H9 (cell line): ENCODE results near the gene FGD5. TPM values are rescaled to one million over a fixed set of nuclear protein-coding genes. Genes with fewer than 3 reads are reported as not detected.

Experiments
- DNase-seq: peaks from one replicate; pipeline ENCODE4 v3.0.0-alpha.2; 2017
- H2AFZ ChIP-seq: one replicate; pipeline ENCODE4 v1.6.1; 2013; ENCODE audit warnings: mild to moderate bottlenecking, low read length, control low read depth, moderate library complexity
- H2AK5ac ChIP-seq: 2 replicates; pipeline ENCODE4 v1.6.1; 2013; ENCODE audit warnings: low read length, control low read depth, mixed read lengths; ENCODE audit not compliant: insufficient read length
- H2BK120ac ChIP-seq: one replicate; pipeline ENCODE4 v1.6.1; 2013; ENCODE audit warnings: low read depth, mild to moderate bottlenecking, low read length, control low read depth, inconsistent platforms; ENCODE audit not compliant: poor library complexity, severe bottlenecking
- H2BK12ac ChIP-seq: 2 replicates; pipeline ENCODE4 v1.6.1; 2013; ENCODE audit warnings: low read length, control low read depth, mixed read lengths, low read depth; ENCODE audit not compliant: insufficient read length
- H2BK15ac ChIP-seq: 2 replicates; pipeline ENCODE4 v1.6.1; 2013; ENCODE audit warnings: low read depth, low read length, control low read depth
- H2BK20ac ChIP-seq: one replicate; pipeline ENCODE4 v1.6.1; 2013; ENCODE audit warnings: low read depth, mild to moderate bottlenecking, low read length, control low read depth, inconsistent platforms; ENCODE audit not compliant: poor library complexity, severe bottlenecking
- H2BK5ac ChIP-seq: 2 replicates; pipeline ENCODE4 v1.6.1; 2013; ENCODE audit warnings: low read length, control low read depth, mixed read lengths; ENCODE audit not compliant: insufficient read length
- H3K14ac ChIP-seq: 2 replicates; pipeline ENCODE4 v1.6.1; 2013; ENCODE audit warnings: low read length, control low read depth; ENCODE audit not compliant: insufficient read depth
- H3K18ac ChIP-seq: 2 replicates; pipeline ENCODE4 v1.6.1; 2013; ENCODE audit warnings: low read depth, mild to moderate bottlenecking, mixed read lengths, low read length, control low read depth; ENCODE audit not compliant: insufficient read length
- H3K23ac ChIP-seq: 2 replicates; pipeline ENCODE4 v1.6.1; 2013; ENCODE audit warnings: low read length, control low read depth, mixed read lengths, low read depth; ENCODE audit not compliant: insufficient read length
- H3K23me2 ChIP-seq: 2 replicates; pipeline ENCODE4 v1.6.1; 2013; ENCODE audit warnings: low read depth, mild to moderate bottlenecking, mixed read lengths, low read length, control low read depth; ENCODE audit not compliant: insufficient read length, poor library complexity, severe bottlenecking
- H3K27ac ChIP-seq: 2 replicates; pipeline ENCODE4 v1.5.1; 2013; ENCODE audit warnings: low read length, control low read depth, mixed read lengths, low read depth; ENCODE audit not compliant: insufficient read length
- H3K27me3 ChIP-seq: 2 replicates; pipeline ENCODE4 v1.6.1; 2013; ENCODE audit warnings: low read length, control low read depth, inconsistent platforms; ENCODE audit not compliant: insufficient read depth
- H3K4ac ChIP-seq: 2 replicates; pipeline ENCODE4 v1.6.1; 2013; ENCODE audit warnings: low read depth, mild to moderate bottlenecking, control low read depth, inconsistent platforms, low read length, moderate library complexity
- H3K4me1 ChIP-seq: 2 replicates; pipeline ENCODE4 v1.6.1; 2013; ENCODE audit warnings: low read length, control low read depth, inconsistent platforms; ENCODE audit not compliant: insufficient read depth
- H3K4me2 ChIP-seq: 2 replicates; pipeline ENCODE4 v1.6.1; 2013; ENCODE audit warnings: low read length, control low read depth, mixed read lengths; ENCODE audit not compliant: insufficient read length, insufficient read depth
- H3K56ac ChIP-seq: 2 replicates; pipeline ENCODE4 v1.6.1; 2013; ENCODE audit warnings: low read depth, mild to moderate bottlenecking, mixed read lengths, low read length, control low read depth; ENCODE audit not compliant: insufficient read length
- H3K79me1 ChIP-seq: 2 replicates; pipeline ENCODE4 v1.6.1; 2013; ENCODE audit warnings: low read depth, mild to moderate bottlenecking, moderate library complexity, low read length, control low read depth, inconsistent platforms; ENCODE audit not compliant: insufficient read depth, poor library complexity, severe bottlenecking
- H3K79me2 ChIP-seq: 2 replicates; pipeline ENCODE4 v1.6.1; 2013; ENCODE audit warnings: low read length, control low read depth, inconsistent platforms; ENCODE audit not compliant: insufficient read depth
- H3K9ac ChIP-seq: 2 replicates; pipeline ENCODE4 v1.6.1; 2013; ENCODE audit warnings: low read length, control low read depth, mixed read lengths; ENCODE audit not compliant: insufficient read length; ENCODE audit errors: extremely low read depth
- H3K9me3 ChIP-seq: one replicate; pipeline ENCODE4 v1.6.1; 2013; ENCODE audit warnings: low read depth, low read length, inconsistent platforms; ENCODE audit not compliant: control insufficient read depth
- H3T11ph ChIP-seq: one replicate; pipeline ENCODE4 v1.6.1; 2013; ENCODE audit warnings: mild to moderate bottlenecking, low read length, control low read depth, inconsistent platforms
- H4K20me1 ChIP-seq: one replicate; pipeline ENCODE4 v1.6.1; 2013; ENCODE audit not compliant: control insufficient read depth, insufficient read length, insufficient read depth
- H4K5ac ChIP-seq: 2 replicates; pipeline ENCODE4 v1.6.1; 2013; ENCODE audit warnings: low read depth, mild to moderate bottlenecking, mixed read lengths, low read length, control low read depth; ENCODE audit not compliant: insufficient read length
- H4K8ac ChIP-seq: replicated peaks from 2 replicates; pipeline ENCODE4 v1.6.1; 2013; ENCODE audit warnings: low read length, control low read depth, mixed read lengths, low read depth; ENCODE audit not compliant: insufficient read length
- H4K91ac ChIP-seq: 2 replicates; pipeline ENCODE4 v1.6.1; 2013; ENCODE audit warnings: low read depth, mild to moderate bottlenecking, moderate library complexity, mixed read lengths, low read length, control low read depth; ENCODE audit not compliant: insufficient read length
- H3K27ac Mint-ChIP-seq, 3 experiments: 2 replicates in 2 of 3; 3 replicates in 1 of 3; pipeline ENCODE4 v1.8.0; 2020 to 2021; ENCODE audit warnings: mixed read lengths in 3 of 3, mild to moderate bottlenecking in 1 of 3, moderate library complexity in 1 of 3
- H3K27me3 Mint-ChIP-seq: 2 replicates; pipeline ENCODE4 v1.8.0; 2021; ENCODE audit warnings: low read depth, mild to moderate bottlenecking, moderate library complexity, mixed read lengths
- H3K36me3 Mint-ChIP-seq, 3 experiments: 2 replicates in 2 of 3; 3 replicates in 1 of 3; pipeline ENCODE4 v1.8.0; 2020 to 2021; ENCODE audit warnings: low read depth in 3 of 3, mixed read lengths in 3 of 3; ENCODE audit not compliant: insufficient read depth in 1 of 3
- H3K4me1 Mint-ChIP-seq, 2 experiments: 2 replicates each; pipeline ENCODE4 v1.8.0; 2020; ENCODE audit warnings: mixed read lengths in 2 of 2
- H3K4me3 Mint-ChIP-seq, 2 experiments: 2 replicates in 1 of 2; 3 replicates in 1 of 2; pipeline ENCODE4 v1.8.0; 2020 to 2021; ENCODE audit warnings: mild to moderate bottlenecking in 2 of 2, mixed read lengths in 2 of 2, moderate library complexity in 1 of 2
- H3K9me3 Mint-ChIP-seq, 2 experiments: 2 replicates in 1 of 2; 3 replicates in 1 of 2; pipeline ENCODE4 v1.8.0; 2020; ENCODE audit warnings: mild to moderate bottlenecking in 2 of 2, mixed read lengths in 2 of 2, moderate library complexity in 1 of 2
- CTCF ChIP-seq: fragments of 200-600 bp; sonication (generic); conservative IDR thresholded peaks from 3 replicates; pipeline ENCODE4 v1.8.0; 2021; ENCODE audit warnings: antibody characterized with exemption, mild to moderate bottlenecking
- WGBS: extraction: QIAGEN DNeasy Blood & Tissue Kit; methylation state at CpG from one replicate; pipeline ENCODE4 v1.1.7; 2013; ENCODE audit warnings: missing lambda C conversion rate, low lambda C conversion rate, mixed read lengths; ENCODE audit not compliant: insufficient read length; ENCODE audit errors: extremely low coverage; 5-methylcytosine and 5-hydroxymethylcytosine counted together
- total RNA-seq: library from RNA; stranded (reverse); gene quantifications from 2 replicates; pipeline ENCODE4 v1.2.1, GENCODE V29; 2021

Gene FGD5
- total RNA-seq, 1 experiment from 2014 or later, result 7.8 TPM

- Histone ChIP-seq H2AFZ (no peak overlapping the region), H3K18ac (no peak overlapping the region), H3K4ac (no peak overlapping the region), H3T11ph (no peak overlapping the region), H3K4me2 (no peak overlapping the region), H3K79me1 (no peaks in the 10 kb centered on the region), H3K23me2 (no peaks in the 10 kb centered on the region), H3K9ac (no peak overlapping the region), H4K5ac (no peak overlapping the region), H4K8ac (no peak overlapping the region), H3K14ac (no peak overlapping the region), H4K20me1 (no peaks in the 10 kb centered on the region), H3K27ac (no peak overlapping the region), H2BK120ac (no peak overlapping the region), H2BK20ac (no peak overlapping the region), H3K79me2 (no peaks in the 10 kb centered on the region), H2AK5ac (no peak overlapping the region), H3K9me3 (no peaks in the 10 kb centered on the region), H3K4me1 (no peaks in the 10 kb centered on the region), H3K56ac (no peak overlapping the region), H4K91ac (no peak overlapping the region), H2BK12ac (no peak overlapping the region), H3K27me3 (no peaks in the 10 kb centered on the region), H2BK15ac (no peak overlapping the region), H3K23ac (no peak overlapping the region), H2BK5ac (no peak overlapping the region)
- H3K27ac Mint-ChIP-seq, result peak overlapping the region in 2 of 3 experiments; percentile 14 to 83; a peak in 1 of 7 replicates
- no peaks in the 10 kb centered on the region; a peak in 1 of 7 replicates for H3K36me3 Mint-ChIP-seq
- DNase-seq, result no peak
- H3K9me3 Mint-ChIP-seq, result no peaks in the 10 kb centered on the region; a peak in 1 of 5 replicates
- H3K4me3 Mint-ChIP-seq, result no peak overlapping the region
- TF ChIP-seq CTCF, result no peak
- WGBS, result no CpG with 5 or more reads among the region's 7 CpGs
- H3K27me3 Mint-ChIP-seq, result no peaks in the 10 kb centered on the region
- peaks cover 3 to 22% of the 10 kb centered on the region in 2 experiments for H3K4me1 Mint-ChIP-seq
Observed at GRCh38 chr3:14770591-14770990, 48.2 kb upstream of the FGD5 start.
